GM19455 (cell line): Measurements from ENCODE around the gene STK39.
"Not testable (repeated sequence)": the region's sequence is repeated elsewhere in the genome, so short reads cannot be mapped to it uniquely, and the experiment has no call there.

Experiments used
- ATAC-seq: cut with Tn5 transposase; IDR thresholded peaks from one replicate; pipeline ENCODE4 v1.9.1; 2021; ENCODE audit not compliant: unreplicated experiment

STK39 gene

GRCh38 chr2:168143813-168144212 is 103.6 kb downstream of the STK39 start:
- ATAC-seq = no peak

DNA sequence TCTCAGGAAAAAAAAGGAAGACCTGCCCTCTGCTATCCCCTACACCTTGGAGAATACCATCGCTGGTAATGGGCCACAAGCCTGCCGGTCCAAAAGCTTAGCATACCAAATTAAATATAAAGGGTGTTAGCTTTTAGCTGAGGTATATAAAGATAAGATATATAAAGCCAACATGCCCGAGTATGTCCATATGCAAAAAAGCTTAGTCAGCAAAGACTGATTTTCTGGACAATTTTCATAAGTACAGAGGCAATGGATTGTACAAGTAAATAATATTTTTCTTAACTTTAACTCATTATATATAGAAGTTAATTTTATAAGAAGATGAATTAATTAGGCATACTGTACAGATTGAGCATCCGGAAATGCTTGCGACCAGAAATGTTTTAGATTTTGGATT is 106.5 kb downstream of the STK39 start:
- ATAC-seq = no peak

DNA sequence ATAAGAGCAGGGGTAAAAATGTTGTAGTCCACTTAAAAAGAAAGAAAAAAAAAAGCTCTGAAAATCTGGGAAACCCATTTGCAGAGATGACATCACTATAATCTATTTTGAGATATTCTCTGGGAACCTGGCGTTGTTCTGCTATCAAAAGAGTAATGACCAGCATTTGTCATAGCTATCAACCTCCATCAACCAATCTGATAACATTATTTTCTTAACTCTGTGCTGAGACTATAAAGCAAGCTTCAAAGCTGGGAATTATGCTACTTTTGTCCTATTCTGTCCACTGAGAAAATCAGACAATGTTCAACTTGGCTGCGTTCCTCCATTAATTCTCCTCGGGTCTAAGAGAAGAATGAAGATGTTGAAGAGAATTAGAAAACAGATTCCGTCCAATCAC is 107.5 kb downstream of the STK39 start:
- ATAC-seq = no peak

GRCh38 chr2:168138901-168139300 is 108.5 kb downstream of the STK39 start:
- ATAC-seq = no peak

DNA sequence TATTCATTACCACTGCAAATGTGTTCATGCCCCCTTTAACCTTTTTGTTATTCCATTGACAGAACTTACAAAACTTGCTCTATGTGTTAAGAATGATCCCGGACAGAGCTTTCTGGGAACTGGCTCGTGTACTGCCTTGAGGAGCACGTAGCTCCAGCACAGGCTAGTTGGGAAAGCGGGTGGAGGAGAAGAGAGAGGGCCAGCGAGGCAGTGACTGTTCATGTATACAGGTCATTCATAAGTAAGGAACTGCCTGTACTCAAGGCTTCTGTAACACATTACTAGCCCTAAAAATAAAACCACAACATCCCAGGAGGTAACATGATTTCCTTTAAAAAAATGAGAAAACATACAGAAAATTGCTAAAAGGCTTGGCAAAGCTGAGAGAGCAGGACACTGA is 109.0 kb downstream of the STK39 start:
- ATAC-seq = no peak

DNA sequence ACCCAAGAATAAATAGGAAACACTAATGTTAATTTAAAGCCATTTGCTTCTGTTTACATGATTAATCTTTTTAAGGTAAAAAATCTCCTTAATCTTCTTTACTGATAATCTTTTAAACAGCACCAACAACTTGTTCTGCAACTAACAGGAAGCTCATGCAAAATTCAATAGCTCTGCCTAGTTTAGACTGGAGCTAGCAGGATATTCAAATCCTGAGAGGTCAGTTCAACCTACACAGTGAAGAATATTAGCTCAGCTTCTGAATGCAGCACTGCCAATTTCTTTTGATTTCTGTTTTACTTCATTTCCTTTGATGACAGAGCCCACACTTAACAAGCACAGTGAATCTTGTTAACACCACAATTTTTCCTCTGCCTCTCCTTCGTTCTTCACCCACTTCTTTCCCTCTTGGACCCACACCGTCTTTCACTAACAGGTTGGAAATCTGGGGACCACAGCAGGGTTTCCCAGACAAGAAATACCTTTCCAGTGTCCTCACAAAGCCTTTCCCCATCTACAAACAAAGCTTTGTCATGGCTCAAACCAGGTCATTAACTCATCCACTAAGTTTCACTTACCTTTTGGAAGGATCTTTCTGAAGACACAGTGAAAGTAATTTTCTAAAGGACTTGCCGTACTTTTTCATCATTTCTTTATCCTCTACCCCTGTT is 109.8 kb downstream of the STK39 start:
- no peak for ATAC-seq

DNA sequence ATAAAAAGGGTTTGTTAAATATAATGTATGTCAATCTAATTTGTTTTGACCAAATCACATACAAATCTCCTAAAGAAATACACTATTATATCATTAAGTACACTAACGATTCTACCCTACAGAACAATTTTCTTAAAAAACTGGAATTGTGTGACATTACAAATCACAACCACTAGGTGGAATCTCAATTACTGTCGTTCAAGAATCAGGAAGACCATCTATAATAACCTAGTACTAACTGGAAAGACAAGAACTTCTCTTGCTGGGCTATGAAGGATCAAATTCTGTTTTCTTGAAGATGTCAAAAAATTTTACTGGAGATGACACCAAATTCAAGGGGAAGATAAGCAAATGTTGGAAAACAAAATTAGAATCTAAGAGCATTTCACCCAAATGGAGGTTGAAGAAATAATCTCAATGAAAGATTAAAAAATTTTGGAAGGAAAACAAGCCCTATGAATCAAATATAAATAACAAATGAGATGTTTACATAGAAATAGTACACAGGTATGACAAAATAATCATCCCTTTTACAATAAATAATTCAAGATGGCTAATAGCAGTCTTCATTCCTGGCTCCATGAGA is 110.9 kb downstream of the STK39 start:
- ATAC-seq = no peak

DNA sequence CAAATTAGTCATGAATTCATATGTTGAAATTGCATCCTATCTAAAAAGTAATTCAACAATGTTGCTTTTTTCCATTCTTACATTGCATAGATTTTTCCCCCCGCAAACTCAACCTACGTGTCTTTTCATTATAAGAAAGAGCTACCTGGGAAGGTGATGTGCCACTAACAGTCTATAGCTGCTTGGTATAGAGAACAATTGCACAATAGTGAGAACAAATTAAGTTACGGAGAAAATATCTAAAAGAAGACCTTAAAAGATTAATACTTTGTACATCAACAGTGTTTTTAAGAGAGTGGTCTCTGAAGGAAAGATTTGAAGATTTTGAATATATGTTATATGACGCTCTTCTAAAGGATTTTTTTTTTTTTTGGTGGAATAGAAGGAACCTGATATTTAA is 111.8 kb downstream of the STK39 start:
- ATAC-seq = no peak

GRCh38 chr2:168135121-168135520 is 112.3 kb downstream of the STK39 start:
- ATAC-seq = no peak

DNA sequence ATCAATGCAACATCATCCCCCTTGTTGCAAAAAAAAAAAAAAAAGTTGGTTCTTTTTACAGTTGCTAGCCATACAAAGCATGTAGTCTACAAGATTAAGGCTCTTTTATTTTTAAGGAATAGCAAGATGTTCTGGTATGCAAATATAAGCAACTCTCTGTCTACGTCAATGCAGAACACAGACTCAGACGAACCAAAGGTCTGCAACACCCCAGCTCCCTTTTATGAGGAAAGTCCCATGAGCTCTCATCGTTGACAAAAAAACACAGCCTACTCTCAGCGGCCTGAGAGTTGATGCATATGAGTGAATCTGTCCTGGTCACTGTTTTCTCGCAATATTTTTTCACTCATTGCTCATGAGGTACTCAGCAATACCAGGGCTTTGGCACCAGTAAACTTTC is 112.9 kb downstream of the STK39 start:
- no peak for ATAC-seq

GRCh38 chr2:168132389-168132788 is 115.0 kb downstream of the STK39 start:
- ATAC-seq = no peak

DNA sequence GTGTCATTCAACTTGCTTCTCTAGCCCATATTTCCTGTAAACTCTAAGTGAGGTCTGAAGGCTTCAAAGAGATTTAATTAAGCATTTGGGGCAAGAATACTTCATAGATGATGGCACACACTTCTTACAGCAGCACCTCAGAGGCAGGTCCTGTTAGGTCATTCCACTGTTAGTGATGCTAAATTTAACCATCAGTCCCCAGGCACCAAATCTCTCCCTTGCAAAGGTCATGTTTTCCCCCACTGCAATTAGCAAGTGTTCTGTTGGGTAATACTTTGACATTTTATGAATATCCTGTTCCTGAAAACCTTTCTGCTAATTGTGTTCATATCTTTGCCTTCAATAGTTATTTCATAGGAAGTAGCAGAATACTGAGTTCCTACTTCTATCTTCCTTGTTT is 117.0 kb downstream of the STK39 start:
- no peak for ATAC-seq

DNA sequence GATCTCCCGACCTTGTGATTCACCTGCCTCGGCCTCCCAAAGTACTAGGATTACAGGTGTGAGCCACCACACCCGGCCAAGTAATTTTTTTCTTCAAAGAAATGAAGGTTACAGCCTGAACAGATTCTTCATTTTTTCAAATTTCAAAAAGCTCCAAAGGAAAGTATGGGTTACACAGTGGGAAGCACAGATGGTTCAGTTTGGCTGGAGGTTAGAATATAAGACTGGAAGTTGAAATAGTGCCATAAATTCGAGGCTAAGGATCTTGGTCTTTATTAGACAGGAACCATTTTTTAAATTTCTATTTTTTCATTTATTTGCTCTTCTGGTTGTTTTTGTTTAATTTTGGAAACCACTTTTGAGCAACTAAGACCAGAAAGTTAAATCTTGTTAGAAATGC is 120.0 kb downstream of the STK39 start:
- ATAC-seq = no peak

GRCh38 chr2:168122210-168122609 is 125.2 kb downstream of the STK39 start:
- ATAC-seq = not testable (repeated sequence)

GRCh38 chr2:168120730-168121129 is 126.7 kb downstream of the STK39 start:
- no peak for ATAC-seq

- ATAC-seq = no peak
Measured at GRCh38 chr2:168120310-168120709, 127.1 kb downstream of the STK39 start.

DNA sequence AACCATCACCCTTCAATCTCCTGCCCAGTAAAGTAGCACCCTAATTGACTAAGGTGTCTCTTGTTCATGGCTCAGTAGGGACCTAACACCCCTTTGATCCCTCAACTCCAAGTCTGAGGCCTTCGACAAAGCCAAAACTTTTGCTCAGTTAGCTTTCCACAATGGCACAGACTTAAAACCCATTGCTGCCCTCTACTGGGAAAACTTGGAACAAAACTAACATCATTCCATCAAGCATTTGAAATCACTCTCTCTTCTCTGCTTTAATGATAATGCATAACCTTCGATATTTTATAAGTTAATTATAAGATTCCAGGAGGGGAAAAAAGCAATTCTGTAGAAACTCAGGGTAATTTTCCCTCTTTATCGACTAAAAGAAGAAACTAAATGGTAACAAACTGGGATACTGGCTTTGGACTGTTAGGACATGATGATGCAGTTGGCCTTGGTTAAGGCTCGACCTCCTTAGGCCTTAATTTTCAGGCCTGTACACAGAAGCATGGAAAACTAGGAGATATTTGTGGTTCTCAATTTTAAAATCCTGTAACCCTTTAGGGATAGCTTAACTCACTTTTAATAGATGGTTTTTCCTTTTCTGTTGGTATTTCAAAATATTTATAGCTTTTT is 127.8 kb downstream of the STK39 start:
- peak; percentile 53 for ATAC-seq

DNA sequence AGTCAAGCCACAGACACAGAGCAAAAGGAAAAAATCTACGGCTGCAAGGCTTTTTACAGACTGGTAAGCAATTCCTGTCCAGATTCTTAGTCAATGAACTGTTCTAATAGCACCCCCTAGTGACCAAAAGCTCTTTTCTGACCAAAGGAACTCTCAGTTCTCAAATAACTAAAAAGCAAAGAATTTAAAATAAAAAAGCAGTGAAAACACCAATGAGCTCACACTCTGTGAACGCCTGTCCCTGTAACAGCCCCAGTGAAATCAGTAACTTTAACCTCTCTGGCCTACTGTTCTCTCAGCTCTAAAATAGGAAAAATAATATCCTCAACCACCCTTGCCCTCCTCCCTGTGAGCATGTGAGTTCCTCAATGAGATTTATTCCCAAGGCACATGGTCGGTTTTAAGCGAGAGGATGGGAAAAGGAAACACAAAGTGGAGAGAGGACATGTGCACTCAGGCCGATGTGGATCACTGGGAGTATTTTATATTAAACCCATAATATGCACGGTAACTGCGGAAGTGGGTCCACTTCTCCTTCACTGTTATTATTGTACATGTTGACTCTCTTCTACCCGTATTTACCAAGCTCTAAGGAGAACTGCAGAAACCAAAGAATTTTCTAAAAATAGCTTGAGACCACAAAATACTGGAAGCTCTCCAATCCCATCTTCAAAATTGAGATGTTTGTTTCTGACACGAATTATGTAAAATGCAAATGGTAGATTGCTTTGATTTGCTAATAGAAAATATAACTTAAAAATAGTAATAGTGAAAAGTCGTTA is 128.5 kb downstream of the STK39 start:
- peak; percentile 72 for ATAC-seq

DNA sequence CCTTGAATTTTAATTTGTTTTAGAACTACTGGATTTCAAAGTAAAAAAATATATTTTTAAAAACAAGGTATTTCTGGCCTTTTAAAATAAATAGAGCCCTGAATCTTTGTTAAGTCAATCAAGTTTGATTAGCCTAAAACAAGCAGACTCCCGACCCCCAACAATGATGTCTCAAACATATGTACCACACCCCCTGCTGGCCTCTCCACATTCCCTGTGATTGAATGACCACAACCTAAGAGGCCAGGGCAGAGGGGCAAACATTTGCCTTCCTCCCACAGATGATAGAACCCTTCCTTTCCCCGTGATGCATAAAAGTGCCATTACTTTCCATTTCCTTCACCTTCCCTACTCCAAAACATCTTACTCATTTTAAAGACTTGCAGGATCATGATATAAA is 130.9 kb downstream of the STK39 start:
- ATAC-seq = no peak

GRCh38 chr2:168114619-168115018 is 132.8 kb downstream of the STK39 start:
- ATAC-seq = no peak

GRCh38 chr2:168114040-168114439 is 133.4 kb downstream of the STK39 start:
- ATAC-seq = no peak

GRCh38 chr2:168107322-168107721 is 140.1 kb downstream of the STK39 start:
- no peak for ATAC-seq
